ENCODE results near the gene ARFGAP1.
A peak's percentile ranks its signal among the peaks of the same experiment; 100 is the strongest.
"Not testable (repeated sequence)": the region's sequence is repeated elsewhere in the genome, so short reads cannot be mapped to it uniquely, and the experiment has no call there.

The ARFGAP1 gene

GRCh38 chr20:63241272-63241671 is 31.3 kb upstream of the ARFGAP1 start:
- no peak for DNase-seq

- no peak for DNase-seq
Observed at GRCh38 chr20:63242736-63243135, 29.9 kb upstream of the ARFGAP1 start.

GRCh38 chr20:63243604-63244247 is 28.9 kb upstream of the ARFGAP1 start:
- no peak for DNase-seq

- no peak for DNase-seq
Observed at GRCh38 chr20:63244468-63244867, 28.1 kb upstream of the ARFGAP1 start.

DNA sequence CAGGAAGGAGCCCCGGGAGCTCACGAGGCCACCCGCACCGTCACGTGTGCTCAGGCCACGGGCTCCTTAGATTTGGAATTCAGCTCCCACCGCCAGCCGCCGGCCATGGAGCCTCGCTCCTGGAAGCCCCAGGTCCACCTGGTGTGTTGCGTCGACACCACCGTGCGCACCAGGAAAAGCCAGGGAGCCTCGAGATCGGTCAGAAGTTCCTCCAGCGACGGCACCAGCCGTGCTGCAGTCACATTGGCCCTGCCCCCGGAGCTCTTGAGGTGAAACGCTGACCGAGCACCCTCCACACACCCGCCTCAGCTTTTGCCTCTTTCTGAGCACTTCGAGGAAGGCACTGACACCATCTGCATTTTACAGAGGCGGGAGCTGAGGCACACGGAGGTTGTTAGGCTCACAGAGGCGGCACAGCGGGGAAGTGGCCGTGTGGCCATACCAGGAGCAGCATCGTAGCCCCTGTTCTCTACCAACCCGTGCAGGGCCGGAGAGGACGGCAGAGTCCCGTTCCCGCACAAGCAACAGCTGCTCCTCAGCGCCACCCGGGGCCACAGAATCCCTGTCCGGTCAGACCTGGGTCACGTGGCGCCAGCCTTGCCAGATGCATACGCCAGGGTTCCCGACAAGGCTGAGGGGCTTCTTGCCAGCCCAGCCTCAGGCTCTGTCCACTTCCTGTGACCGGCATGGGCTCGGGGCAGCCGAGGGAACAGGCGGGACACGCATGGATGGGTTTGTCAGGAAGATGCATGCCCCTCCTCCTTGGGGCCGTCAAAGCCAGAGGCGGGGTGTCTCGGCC is 25.9 kb upstream of the ARFGAP1 start:
- no peak for DNase-seq

- no peak for DNase-seq
Observed at GRCh38 chr20:63247671-63248228, 24.9 kb upstream of the ARFGAP1 start.

- no peak for DNase-seq
Observed at GRCh38 chr20:63248835-63249591, 23.6 kb upstream of the ARFGAP1 start.

DNA sequence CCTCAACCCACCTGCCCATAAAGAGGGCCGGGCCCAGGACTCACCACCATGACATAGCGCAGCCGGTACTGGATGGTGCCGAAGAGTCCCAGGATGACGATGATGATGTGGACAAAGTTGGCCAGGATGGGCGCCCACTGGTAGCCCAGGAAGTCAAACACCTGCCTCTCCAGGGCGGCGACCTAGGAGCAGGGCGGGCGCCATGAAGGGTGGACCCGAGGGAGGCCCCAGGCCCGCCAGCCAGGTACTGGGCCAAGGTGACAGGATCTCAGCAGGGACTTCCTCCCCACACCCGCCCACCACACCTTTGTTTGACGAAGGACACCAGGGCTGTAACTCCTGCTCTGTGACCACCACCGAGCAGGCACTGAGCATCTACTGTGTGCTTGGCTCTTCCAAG is 22.7 kb upstream of the ARFGAP1 start:
- no peak for DNase-seq

DNA sequence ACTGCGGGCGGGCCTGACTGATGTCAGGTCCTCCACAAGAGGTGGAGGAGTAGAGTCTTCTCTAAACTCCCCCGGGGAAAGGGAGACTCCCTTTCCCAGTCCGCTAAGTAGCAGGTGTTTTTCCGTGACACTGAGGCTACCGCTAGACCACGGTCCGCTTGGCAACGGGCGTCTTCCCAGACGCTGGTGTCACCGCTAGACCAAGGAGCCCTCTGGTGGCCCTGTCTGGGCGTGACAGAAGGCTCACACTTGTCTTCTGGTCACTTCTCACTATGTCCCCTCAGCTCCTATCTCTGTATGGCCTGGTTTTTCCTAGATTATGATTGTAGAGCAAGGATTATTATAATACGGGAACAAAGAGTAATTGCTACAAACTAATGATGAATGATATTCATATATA is 21.3 kb upstream of the ARFGAP1 start:
- DNase-seq: not testable (repeated sequence)

- DNase-seq: no peak
Observed at GRCh38 chr20:63252284-63252711, 20.3 kb upstream of the ARFGAP1 start.

- DNase-seq: no peak
Observed at GRCh38 chr20:63253065-63253437, 19.6 kb upstream of the ARFGAP1 start.

GRCh38 chr20:63253438-63254231 is 19.0 kb upstream of the ARFGAP1 start:
- DNase-seq: peak; percentile 75

GRCh38 chr20:63254232-63254605 is 18.4 kb upstream of the ARFGAP1 start, which contains the start of gene NKAIN4:
Gene NKAIN4 (minus strand): TSS chr20:63254463. CDS start chr20:63254450, 13 bp downstream.
- DNase-seq: no peak

- peak; percentile 76 for DNase-seq
Observed at GRCh38 chr20:63254606-63255384, 17.8 kb upstream of the ARFGAP1 start.

- no peak for DNase-seq
Observed at GRCh38 chr20:63255931-63256704, 16.5 kb upstream of the ARFGAP1 start.

DNA sequence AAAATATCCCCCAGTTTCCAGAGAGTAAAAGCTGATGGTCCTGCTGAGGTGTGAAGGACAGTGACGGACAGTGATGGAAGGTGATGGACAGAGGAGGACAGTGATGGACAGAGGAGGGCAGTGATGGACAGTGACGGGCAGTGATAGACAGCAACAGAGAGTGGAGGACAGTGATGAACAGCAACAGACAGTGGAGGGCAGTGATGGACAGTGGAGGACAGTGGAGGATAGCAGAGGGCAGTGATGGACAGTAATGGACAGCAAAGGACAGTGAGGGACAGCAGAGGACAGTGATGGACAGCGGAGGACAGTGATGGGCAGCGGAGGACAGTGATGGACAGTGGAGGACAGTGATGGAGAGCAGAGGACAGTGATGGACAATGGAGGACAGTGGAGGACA is 15.7 kb upstream of the ARFGAP1 start:
- no peak for DNase-seq

DNA sequence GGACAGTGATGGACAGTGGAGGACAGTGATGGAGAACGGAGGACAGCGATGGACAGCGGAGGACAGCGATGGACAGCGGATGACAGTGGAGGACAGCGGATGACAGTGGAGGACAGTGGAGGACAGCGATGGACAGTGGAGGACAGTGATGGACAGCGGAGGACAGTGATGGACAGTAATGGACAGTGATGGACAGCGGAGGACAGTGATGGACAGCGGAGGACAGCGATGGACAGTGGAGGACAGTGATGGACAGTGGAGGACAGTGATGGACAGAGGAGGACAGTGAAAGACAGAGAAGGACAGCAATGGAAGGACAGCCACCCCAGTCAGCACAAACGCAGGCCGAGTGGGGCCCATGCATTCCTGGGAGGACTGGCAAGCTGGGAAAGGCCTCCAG is 15.0 kb upstream of the ARFGAP1 start:
- DNase-seq: no peak

GRCh38 chr20:63258781-63259180 is 13.8 kb upstream of the ARFGAP1 start:
- peak; percentile 87 for DNase-seq

DNA sequence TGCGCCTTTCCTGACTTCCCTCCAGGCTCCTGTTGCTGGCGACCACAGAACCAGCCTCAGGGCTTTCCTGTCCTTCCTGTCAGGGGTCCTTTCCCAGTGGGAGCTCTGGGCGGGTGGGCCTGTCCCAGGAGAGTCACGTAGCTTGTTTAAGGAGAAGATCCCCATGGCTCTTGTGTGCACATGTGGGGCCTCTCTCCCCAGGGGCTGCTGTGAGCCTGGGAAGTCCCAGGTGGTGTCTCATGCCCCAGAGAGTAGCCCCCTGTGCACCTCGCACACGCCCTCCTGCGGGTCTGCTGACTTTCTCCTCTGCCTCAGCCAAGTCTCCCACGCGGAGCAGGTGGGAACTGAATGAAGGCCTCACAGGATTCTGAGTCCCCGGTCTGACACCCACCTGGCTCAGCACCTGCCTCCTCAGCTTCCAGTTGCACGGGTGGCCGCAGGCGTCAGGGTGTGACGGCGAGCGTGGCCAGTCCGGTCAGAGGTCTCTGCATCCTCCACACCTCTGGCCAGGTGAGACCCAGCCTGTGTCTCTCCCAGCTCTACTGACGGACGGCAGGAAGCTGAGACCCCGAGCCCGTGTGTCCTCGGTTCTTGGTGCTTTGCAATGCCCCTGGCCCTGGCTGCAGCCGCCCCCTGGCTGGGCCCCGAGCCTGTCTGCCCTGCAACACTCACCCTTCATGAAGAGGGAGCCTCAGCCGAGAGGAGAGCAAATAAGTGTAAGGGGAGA is 12.7 kb upstream of the ARFGAP1 start:
- DNase-seq: no peak

- no peak for DNase-seq
Observed at GRCh38 chr20:63260521-63260920, 12.1 kb upstream of the ARFGAP1 start.
